Measurements from ENCODE around the gene NBPF1. TPM values are rescaled to one million over a fixed set of nuclear protein-coding genes. Genes with fewer than 3 reads are reported as not detected.
"Not testable (repeated sequence)": the region's sequence is repeated elsewhere in the genome, so short reads cannot be mapped to it uniquely, and the experiment has no call there.

NBPF1 gene
- total and polyA plus RNA-seq, 9 of the 15 experiments (the other 6 are each of a cell fraction or from before 2014, with no cell fraction given) = 5.2 to 42.6 (median 24.1) TPM

DNA sequence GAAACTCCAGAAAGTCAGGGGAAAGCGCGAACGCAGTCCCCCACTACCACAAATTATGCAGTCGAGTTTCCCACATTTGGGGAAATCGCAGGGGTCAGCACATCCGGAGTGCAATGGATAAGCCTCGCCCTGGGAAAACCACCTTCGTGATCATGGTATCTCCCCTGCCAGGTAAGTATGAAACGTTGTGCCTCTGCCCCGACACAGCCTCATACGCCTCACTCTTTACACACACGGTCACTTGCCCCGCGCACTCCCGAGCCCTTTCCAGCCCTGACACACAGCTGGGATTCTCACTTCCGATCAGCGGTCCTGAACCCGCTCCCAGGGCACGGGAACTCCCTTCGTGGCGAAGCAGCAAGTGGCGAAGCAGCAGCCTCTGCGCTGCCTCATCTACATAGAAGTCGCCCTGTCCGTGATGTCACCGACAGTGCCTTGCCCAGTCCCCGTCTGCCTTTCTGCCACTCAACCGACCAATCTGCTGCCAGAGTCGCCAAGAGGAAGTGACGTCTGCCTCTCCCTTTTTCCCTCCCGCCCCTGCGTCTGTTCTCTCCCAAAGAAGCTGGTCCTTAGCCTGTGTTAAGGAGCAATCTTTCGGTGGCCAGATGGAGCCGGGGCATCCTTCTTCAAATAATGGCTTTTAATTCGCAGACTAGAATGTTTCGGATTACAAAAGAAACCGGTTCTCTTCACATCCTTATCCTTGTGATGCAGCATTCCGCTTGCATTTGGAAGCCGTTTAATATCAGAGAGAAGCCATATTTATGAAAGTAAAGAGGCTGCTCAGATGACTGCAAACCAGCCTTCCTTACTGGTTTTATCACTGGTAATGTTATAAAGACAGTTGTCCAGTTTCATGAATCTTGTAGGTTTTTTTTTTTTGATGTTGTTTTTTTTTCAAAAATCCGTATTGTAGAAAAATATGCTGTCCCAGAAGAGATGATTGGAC is 99.0 kb downstream of the NBPF1 start, which contains the start of gene RNU1-1 (continued):
- TF ChIP-seq POLR2H (tag; IDR thresholded peaks at IDR 0.05; ENCODE audit: low read depth) (peak; percentile 96), ZNF431 (CRISPR knock-in tag; IDR thresholded peaks at IDR 0.05) (0 out of 2 replicates have a peak, but pooled peaks have one; percentile 43), TEAD4 (IDR thresholded peaks at IDR 0.05; ENCODE audit: low read length) (peak; percentile 81), RBFOX2 (IDR thresholded peaks at IDR 0.05; ENCODE audit: low read depth, low read length) (peak; percentile 81), KDM4B (IDR thresholded peaks at IDR 0.05; ENCODE audit: borderline replicate concordance in 2 of 2, low read depth in 1 of 2) (peak in 1 of 2 experiments; percentile 98; a peak in 2 of 4 replicates), PML (IDR thresholded peaks at IDR 0.05; ENCODE audit: low read length) (peak; percentile 95; the same call in 1 of the 2 replicates), SRF (CRISPR knock-in tag; IDR thresholded peaks at IDR 0.05) (peak in 1 of 2 experiments; percentile 39; a peak in 1 of 4 replicates), RUNX1 (IDR thresholded peaks at IDR 0.05; ENCODE audit: low read depth) (peak; percentile 84; the same call in 1 of the 2 replicates), KDM5B (IDR thresholded peaks at IDR 0.05; ENCODE audit: insufficient replicate concordance, low read depth, low read length) (peak; percentile 64)
- TF ChIP-seq, protein P1, sequence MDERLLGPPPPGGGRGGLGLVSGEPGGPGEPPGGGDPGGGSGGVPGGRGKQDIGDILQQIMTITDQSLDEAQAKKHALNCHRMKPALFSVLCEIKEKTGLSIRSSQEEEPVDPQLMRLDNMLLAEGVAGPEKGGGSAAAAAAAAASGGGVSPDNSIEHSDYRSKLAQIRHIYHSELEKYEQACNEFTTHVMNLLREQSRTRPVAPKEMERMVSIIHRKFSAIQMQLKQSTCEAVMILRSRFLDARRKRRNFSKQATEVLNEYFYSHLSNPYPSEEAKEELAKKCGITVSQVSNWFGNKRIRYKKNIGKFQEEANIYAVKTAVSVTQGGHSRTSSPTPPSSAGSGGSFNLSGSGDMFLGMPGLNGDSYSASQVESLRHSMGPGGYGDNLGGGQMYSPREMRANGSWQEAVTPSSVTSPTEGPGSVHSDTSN (CRISPR knock-in tag; IDR thresholded peaks at IDR 0.05; ENCODE audit: low read depth) = peak; percentile 30; the same call in 1 of the 2 replicates
- TF ChIP-seq, protein P1 (tag; conservative IDR thresholded peaks at IDR 0.05; ENCODE audit: low read depth) = peak; percentile 52; the same call in 1 of the 2 replicates
- TF ChIP-seq TEAD4 (CRISPR knock-in tag; IDR thresholded peaks at IDR 0.05; ENCODE audit: borderline replicate concordance) = not testable (repeated sequence)
- TF ChIP-seq, protein P2, sequence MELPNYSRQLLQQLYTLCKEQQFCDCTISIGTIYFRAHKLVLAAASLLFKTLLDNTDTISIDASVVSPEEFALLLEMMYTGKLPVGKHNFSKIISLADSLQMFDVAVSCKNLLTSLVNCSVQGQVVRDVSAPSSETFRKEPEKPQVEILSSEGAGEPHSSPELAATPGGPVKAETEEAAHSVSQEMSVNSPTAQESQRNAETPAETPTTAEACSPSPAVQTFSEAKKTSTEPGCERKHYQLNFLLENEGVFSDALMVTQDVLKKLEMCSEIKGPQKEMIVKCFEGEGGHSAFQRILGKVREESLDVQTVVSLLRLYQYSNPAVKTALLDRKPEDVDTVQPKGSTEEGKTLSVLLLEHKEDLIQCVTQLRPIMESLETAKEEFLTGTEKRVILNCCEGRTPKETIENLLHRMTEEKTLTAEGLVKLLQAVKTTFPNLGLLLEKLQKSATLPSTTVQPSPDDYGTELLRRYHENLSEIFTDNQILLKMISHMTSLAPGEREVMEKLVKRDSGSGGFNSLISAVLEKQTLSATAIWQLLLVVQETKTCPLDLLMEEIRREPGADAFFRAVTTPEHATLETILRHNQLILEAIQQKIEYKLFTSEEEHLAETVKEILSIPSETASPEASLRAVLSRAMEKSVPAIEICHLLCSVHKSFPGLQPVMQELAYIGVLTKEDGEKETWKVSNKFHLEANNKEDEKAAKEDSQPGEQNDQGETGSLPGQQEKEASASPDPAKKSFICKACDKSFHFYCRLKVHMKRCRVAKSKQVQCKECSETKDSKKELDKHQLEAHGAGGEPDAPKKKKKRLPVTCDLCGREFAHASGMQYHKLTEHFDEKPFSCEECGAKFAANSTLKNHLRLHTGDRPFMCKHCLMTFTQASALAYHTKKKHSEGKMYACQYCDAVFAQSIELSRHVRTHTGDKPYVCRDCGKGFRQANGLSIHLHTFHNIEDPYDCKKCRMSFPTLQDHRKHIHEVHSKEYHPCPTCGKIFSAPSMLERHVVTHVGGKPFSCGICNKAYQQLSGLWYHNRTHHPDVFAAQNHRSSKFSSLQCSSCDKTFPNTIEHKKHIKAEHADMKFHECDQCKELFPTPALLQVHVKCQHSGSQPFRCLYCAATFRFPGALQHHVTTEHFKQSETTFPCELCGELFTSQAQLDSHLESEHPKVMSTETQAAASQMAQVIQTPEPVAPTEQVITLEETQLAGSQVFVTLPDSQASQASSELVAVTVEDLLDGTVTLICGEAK (IDR thresholded peaks at IDR 0.05) = peak; percentile 81
- TF ChIP-seq, protein P2 (CRISPR knock-in tag; IDR thresholded peaks at IDR 0.05) = not testable (repeated sequence)
